ENCODE data around the gene RMDN3.

The RMDN3 gene

DNA sequence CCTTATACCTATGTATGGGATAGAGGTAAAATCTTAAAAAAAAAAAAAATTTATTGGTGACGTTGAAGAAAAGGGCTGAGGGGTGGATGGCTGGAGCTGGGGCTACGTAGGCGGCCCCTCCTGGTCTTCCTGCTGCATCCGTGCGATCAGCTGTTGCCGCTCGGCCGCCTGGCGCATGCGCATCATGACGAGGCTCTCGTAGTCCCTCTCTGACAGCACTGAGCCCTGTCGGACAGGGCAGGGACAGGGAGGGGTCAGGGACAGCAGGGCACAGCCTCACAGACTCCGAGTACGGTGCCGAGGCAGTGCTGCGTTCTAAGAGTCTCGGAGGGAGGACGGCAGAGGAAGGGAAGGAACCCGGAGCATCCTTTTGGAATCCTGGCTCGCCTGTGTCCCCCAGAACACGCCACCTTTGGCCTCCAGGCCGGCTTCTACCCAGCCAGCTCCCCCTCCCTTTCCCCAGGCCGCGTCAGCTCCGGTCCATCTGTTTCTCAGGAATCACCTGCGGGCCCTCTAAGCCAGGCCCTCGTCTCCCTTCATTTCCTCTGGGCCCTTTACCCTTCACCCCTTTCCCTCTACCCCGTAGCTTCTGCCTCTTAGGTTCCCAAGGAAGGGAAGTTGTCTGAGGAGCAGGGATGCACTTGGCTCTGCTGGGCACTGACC is 12.9 kb upstream of the RMDN3 start:
- H3K4me3 Mint-ChIP-seq: no peak overlapping the region

DNA sequence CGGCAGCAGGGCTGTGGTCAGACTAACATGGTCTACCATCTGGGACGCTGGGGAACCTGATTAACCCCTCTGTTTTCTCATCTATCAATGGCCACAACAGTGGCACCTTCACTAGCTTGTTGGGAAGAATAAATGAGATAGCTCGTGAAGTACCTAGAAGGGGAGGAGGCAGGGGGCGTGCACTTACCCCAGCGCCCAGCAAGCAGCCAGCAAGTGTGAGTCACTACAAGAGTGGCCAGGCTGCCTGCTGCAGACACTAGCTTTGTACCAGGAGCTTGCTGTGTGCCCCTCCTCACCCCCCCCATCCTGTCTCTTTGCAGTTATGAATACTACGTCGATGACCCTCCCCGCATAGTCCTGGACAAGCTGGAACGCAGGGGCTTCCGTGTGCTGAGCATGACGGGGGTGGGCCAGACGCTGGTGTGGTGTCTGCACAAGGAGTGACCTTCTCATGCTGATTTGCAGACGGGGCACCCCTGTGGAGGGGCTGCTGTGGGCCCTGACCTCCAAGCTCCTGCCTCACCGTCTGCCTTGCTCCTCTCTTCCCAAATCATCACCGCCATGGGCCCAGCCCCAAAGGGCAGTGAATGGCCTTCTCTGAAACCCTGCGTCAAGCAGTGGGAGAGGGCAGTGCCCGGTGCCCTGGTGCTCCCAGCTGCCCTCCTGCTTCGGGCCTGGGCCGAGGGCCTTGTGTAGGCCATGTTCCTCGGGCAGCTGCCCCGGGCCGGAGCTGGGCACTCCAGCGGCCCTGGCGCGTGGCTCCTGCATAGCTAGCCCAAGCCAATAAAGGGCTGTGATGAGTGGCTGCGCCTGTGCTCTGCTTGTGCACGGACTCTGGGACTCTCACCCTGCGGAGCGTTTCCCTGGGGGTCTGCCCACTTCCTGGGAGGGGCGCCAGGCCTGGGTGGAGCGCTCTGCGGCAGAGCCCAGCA is 12.1 kb upstream of the RMDN3 start:
- H3K9me3 Mint-ChIP-seq: no peaks in the 10 kb centered on the region
- intact Hi-C loops (cut with micrococcal nuclease): loop anchor here (5.0 to 10.0 kb wide), 2 partner anchors 40 to 202 kb away; partner anchors contain the start of genes CCDC32, DNAJC17, RPUSD2 and ZFYVE19
- peaks cover 56% of the 10 kb centered on the region for H3K36me3 Mint-ChIP-seq (ENCODE audit: low read depth)
- H3K4me1 Mint-ChIP-seq (ENCODE audit: low read depth): peaks cover 63% of the 10 kb centered on the region
- H3K27ac Mint-ChIP-seq: no peak overlapping the region
- H3K27me3 Mint-ChIP-seq: peaks cover 3% of the 10 kb centered on the region
- no peak overlapping the region for H3K4me3 Mint-ChIP-seq

More for the DNA sequence above, 12.9 kb upstream of the RMDN3 start:
- H3K36me3 Mint-ChIP-seq (ENCODE audit: low read depth): peaks cover 64% of the 10 kb centered on the region
- H3K4me1 Mint-ChIP-seq (ENCODE audit: low read depth): peaks cover 62% of the 10 kb centered on the region
- H3K9me3 Mint-ChIP-seq: no peaks in the 10 kb centered on the region
- no peak overlapping the region for H3K27ac Mint-ChIP-seq
- intact Hi-C loops (cut with micrococcal nuclease): loop anchor here (5.0 to 10.0 kb wide), 2 partner anchors 39 to 203 kb away; partner anchors contain the start of genes CCDC32, DNAJC17, RPUSD2 and ZFYVE19
- peaks cover 3% of the 10 kb centered on the region for H3K27me3 Mint-ChIP-seq

DNA sequence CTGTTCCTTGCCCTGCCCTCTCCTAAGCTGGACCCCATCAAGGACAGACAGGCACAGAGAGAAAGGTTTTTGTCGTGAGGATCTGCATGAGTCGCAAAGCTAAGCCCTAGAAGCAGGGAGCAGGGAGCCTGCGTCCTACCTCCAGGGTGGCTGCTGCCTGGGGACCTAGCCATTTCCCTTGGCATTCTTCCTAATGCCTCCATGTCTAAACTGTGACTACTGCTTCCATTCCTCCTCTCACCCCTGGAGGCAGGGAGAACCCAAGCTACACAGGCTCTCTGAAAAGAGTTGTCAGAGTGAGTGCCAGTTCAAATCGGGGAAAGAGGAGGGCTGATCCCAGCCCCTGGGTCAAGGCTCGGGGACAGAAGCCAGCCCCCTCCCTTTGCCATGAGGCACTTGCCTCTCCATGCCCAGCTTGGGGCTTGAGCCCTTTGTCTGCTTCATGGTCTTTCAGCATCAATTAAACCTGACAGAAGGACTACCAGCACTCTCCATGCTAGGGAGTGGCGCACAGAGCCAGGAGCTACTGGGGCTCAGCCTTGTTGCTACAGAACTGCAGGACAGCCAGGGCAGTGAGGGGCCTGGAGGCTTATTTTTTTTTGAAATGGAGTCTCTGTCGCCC is 11.3 kb upstream of the RMDN3 start:
- no peak overlapping the region for H3K27ac Mint-ChIP-seq
- H3K36me3 Mint-ChIP-seq (ENCODE audit: low read depth): peaks cover 48% of the 10 kb centered on the region
- no peaks in the 10 kb centered on the region for H3K9me3 Mint-ChIP-seq
- peaks cover 3% of the 10 kb centered on the region for H3K27me3 Mint-ChIP-seq
- no peak overlapping the region for H3K4me3 Mint-ChIP-seq
- H3K4me1 Mint-ChIP-seq (ENCODE audit: low read depth): peaks cover 63% of the 10 kb centered on the region
- intact Hi-C loops (cut with micrococcal nuclease): loop anchor here (5.0 to 10.0 kb wide), 2 partner anchors 41 to 202 kb away; partner anchors contain the start of genes CCDC32, DNAJC17, RPUSD2 and ZFYVE19

DNA sequence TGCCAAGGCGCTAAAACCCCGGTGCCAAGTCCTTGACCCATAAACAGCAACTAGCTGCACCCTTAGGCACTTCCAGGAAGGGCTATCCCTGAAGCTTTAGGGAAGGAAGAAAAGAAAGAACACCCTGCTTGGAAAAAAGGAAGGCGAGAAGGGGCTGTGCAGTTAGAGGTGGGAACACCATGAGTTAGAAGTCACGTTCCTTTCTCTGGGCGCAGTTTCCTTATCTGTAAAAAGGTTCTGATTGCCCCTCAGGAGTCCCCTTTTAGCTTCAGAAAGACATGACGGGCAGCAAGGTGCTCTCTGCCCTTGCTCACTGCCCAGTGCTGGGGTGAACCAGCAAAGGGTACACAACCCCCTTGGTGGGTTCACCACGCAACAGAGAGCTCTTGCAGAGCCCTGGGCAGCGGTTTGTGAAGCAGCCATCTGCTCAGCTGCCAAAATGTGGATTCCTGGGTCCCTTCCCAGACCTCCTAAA is 9.6 kb upstream of the RMDN3 start:
- Mint-ChIP-seq H3K27me3 (peaks cover 2% of the 10 kb centered on the region), H3K4me3 (peak overlapping the region; percentile 77), H3K27ac (peak overlapping the region; percentile 80), H3K36me3 (ENCODE audit: low read depth) (peaks cover 31% of the 10 kb centered on the region), H3K4me1 (ENCODE audit: low read depth) (peaks cover 48% of the 10 kb centered on the region), H3K9me3 (no peaks in the 10 kb centered on the region)
- intact Hi-C loops (cut with micrococcal nuclease): loop anchor here (5.0 to 10.0 kb wide), 2 partner anchors 43 to 200 kb away; partner anchors contain the start of genes CCDC32, DNAJC17, RPUSD2 and ZFYVE19

DNA sequence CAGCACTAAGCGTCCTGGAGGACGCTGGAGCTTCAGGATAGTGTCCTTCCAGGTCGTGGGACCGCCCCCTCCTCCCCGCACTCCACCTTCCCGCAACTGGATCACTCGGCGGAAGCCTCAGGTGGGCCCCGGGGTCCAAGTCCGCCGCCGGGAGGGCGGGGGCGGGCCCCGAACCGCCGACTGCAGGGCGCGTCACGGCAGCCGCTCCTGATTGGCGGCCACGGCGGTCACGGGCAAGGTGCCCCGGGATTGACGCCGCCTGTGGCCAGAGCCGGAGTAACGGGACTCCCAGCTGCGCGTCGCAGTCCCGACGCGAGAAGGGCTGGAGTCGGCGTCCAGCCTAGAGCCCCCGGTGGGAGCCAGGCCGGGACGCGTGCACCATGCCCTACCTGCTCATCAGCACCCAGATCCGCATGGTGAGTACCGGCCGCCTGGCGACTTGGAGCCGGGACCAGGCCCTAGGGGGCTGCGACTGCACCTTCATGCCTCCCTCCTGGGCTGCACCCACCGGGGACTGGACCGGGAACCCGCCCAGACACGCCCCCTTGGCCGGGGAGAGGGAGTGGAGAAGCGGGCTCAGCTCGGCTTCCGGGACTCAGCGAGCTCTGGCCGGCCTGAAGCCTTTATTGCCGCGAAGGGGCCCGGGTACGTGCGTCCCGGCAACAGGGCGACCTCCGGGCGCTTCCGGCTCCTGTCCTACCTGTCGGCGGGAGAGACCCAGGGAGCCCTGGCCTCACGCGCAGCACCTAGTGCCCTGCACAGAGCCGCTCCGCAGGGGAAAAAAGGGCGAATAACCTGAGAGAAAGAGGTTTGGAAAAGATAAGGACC is 9.0 kb upstream of the RMDN3 start, which contains the start of gene GCHFR:
GCHFR (plus strand) TSS at position 268 of the 828 bp plus-strand sequence; CDS start at position 381, 113 bp downstream.
- peak within 1 kb of the TSS; percentile 80 for H3K27ac Mint-ChIP-seq
- H3K36me3 Mint-ChIP-seq (ENCODE audit: low read depth): peaks cover 28% of the 10 kb centered on the region
- H3K9me3 Mint-ChIP-seq: no peaks in the 10 kb centered on the region
- intact Hi-C loops (cut with micrococcal nuclease): loop anchor here (1.0 to 10.0 kb wide), 2 partner anchors 9 to 199 kb away; partner anchors contain the start of genes CCDC32, RMDN3 and RPUSD2
- peaks cover 41% of the 10 kb centered on the region for H3K4me1 Mint-ChIP-seq (ENCODE audit: low read depth)
- H3K27me3 Mint-ChIP-seq: peaks cover 2% of the 10 kb centered on the region
- H3K4me3 Mint-ChIP-seq: peak within 1 kb of the TSS; percentile 77

DNA sequence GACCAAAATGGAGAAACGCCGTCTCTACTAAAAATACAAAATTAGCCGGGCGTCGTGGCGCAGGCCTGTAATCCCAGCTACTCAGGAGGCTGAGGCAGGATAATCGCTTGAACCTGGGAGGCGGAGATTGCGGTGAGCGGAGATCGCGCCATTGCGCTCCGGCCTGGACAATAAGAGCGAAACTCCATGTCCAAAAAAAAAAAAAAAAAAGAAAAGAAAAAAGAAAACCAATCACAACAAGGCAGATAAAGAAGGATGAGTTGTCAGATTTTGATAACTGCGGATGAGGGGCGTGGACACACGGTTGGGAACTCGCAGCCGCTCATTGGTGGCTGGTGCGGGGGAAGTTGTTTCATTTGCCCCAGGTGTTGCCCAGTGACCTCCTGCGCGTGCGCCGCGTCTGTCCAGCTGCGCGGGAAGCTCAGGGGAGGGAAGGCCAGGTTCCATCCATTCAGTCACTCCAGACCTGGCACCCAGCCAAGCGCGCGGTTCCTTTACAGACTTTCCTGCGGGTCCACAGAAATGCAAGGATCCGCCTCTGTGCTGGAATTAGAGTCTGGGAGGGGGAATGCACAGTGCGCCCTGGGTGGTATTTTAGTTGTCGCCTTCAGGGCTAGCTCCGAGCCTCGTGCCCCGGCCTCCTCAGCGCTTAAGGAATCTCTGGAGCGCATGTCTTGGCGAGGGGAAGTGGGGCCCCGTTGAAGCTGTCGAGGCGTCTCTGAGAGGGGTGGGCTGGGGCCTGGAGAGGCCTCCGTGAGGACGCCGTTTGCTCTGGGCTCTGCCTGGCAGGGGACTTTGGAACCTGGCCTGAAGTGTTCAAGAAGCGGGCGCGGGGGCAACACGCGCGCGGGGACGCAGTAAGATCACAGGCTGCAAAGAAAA is 8.1 kb upstream of the RMDN3 start:
- peaks cover 20% of the 10 kb centered on the region for H3K36me3 Mint-ChIP-seq (ENCODE audit: low read depth)
- H3K9me3 Mint-ChIP-seq: no peaks in the 10 kb centered on the region
- intact Hi-C loops (cut with micrococcal nuclease): loop anchor here (1.0 to 10.0 kb wide), 2 partner anchors 8 to 198 kb away; partner anchors contain the start of genes CCDC32, RMDN3 and RPUSD2
- H3K4me1 Mint-ChIP-seq (ENCODE audit: low read depth): peaks cover 33% of the 10 kb centered on the region
- peaks cover 2% of the 10 kb centered on the region for H3K27me3 Mint-ChIP-seq
- peak overlapping the region; percentile 77 for H3K4me3 Mint-ChIP-seq
- H3K27ac Mint-ChIP-seq: peak overlapping the region; percentile 80

DNA sequence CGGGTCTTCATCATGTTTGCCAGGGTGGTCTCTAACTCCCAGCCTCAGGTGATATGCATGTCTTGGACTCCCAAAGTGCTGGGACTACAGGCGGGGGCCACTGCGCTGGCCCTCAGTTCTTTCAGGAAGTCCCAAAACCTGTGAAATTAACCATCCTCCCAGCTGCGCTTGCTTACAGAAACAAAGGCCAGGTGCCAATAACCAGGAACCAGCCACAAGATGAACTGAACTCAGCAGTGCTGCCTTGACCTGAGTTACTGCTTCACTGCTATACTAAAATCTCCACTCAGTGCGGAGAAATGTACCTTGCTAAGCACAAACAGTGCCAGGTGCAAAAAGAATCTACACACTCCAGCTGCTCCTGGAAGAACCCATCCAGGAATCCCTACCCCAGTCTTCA is 4.9 kb upstream of the RMDN3 start:
- no peaks in the 10 kb centered on the region for H3K9me3 Mint-ChIP-seq
- intact Hi-C loops (cut with micrococcal nuclease): loop anchor here (10.0 kb wide), 1 partner anchor 195 kb away; the partner anchor contains the start of genes CCDC32 and RPUSD2
- peaks cover 4% of the 10 kb centered on the region for H3K27me3 Mint-ChIP-seq
- no peak overlapping the region for H3K4me3 Mint-ChIP-seq
- peaks cover 21% of the 10 kb centered on the region for H3K4me1 Mint-ChIP-seq (ENCODE audit: low read depth)
- H3K27ac Mint-ChIP-seq: no peak overlapping the region
- peaks cover 6% of the 10 kb centered on the region for H3K36me3 Mint-ChIP-seq (ENCODE audit: low read depth)

DNA sequence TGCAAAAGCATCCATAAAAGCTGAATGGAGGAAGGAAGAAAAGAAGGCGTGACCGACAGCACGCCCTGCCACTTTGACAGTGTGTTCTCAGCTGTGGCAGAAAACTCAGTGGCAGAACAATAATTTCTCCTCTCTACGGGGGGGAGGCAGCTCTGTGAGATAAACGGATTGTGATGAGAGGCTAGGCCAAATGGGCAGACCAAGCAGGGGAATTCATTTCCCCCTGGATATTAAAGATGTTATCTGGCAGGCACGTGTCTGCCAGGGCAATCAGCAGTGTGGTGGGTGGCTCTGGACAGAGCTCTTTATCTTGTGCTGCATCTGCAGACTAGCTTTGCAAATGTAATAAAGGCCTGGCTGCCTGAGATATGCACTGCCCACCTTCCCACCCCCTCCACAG is 1.9 kb upstream of the RMDN3 start:
- Mint-ChIP-seq H3K4me3 (no peak overlapping the region), H3K4me1 (ENCODE audit: low read depth) (peaks cover 17% of the 10 kb centered on the region), H3K27ac (no peak overlapping the region), H3K27me3 (peaks cover 4% of the 10 kb centered on the region), H3K36me3 (ENCODE audit: low read depth) (peaks cover 25% of the 10 kb centered on the region), H3K9me3 (no peaks in the 10 kb centered on the region)
- intact Hi-C loops (cut with micrococcal nuclease): no loop called here

DNA sequence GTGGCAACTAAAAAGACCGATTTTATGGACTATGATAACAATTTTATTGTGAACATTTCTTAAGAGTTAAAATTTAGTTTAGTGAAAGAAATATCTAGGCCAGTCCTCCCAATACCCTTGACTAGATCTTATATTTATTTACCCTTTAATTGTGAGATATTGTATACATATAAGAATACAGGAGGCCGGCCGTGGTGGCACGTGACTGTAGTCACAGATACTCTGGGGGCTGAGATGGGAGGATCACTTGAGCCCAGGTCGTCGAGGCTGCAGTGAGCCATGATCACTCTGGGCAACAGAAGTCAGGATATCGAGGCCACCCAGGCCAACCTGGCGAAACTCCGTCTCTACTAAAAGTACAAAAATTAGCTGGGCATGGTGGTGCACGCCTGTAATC is 756 bp upstream of the RMDN3 start:
- Mint-ChIP-seq H3K4me3 (peak overlapping the region; percentile 98), H3K9me3 (no peaks in the 10 kb centered on the region), H3K27me3 (peaks cover 4% of the 10 kb centered on the region), H3K36me3 (ENCODE audit: low read depth) (peaks cover 36% of the 10 kb centered on the region), H3K4me1 (ENCODE audit: low read depth) (peaks cover 17% of the 10 kb centered on the region), H3K27ac (peak overlapping the region; percentile 96)
- intact Hi-C loops (cut with micrococcal nuclease): loop anchor here (1.0 kb wide), 2 partner anchors 7 to 51 kb away; partner anchors contain the start of genes DNAJC17 and ZFYVE19

DNA sequence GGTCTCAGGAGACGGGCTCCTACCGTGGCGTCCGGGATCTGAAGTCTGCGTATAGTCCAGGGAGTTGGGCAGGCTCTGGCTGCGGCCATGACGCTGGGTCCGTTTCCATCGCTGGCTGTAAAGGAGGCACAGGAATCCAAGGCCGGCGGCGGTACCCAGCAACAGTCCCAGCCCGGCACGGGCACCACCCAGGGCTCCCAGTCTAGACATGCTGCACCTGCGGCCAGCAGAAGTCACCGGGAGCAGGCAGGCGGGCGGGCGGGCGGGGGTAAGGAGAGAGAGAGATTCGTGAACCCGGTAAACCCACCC is 526 bp downstream of the RMDN3 start:
- H3K27me3 Mint-ChIP-seq: peaks cover 2% of the 10 kb centered on the region
- peaks cover 49% of the 10 kb centered on the region for H3K36me3 Mint-ChIP-seq (ENCODE audit: low read depth)
- no peaks in the 10 kb centered on the region for H3K9me3 Mint-ChIP-seq
- peaks cover 17% of the 10 kb centered on the region for H3K4me1 Mint-ChIP-seq (ENCODE audit: low read depth)
- peak overlapping the region; percentile 98 for H3K4me3 Mint-ChIP-seq
- intact Hi-C loops (cut with micrococcal nuclease): no loop called here
- H3K27ac Mint-ChIP-seq: peak overlapping the region; percentile 96

DNA sequence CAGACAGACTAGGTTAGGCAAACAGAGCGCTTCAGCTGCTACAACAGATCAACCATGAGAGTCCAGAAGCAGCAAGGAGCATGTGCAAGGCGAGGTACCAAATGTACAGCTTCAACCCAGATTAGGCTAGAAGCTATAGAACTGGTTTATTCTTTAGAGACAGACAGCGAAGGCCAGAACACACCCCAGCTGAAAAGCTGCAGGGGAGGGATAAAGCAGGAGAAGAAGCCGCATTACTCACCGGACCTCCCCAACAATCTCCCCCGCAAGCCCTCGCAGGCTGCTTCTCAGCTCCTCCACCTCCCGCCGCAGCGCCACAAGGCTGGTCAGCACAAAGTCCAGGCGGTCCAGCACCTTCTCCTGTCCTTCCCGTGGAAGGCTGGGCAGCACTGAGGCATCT is 3.3 kb downstream of the RMDN3 start:
- intact Hi-C loops (cut with micrococcal nuclease): no loop called here
- Mint-ChIP-seq H3K4me3 (no peak overlapping the region), H3K4me1 (ENCODE audit: low read depth) (peaks cover 26% of the 10 kb centered on the region), H3K36me3 (ENCODE audit: low read depth) (peaks cover 69% of the 10 kb centered on the region), H3K27me3 (peaks cover under 1% of the 10 kb centered on the region), H3K27ac (no peak overlapping the region), H3K9me3 (no peaks in the 10 kb centered on the region)

DNA sequence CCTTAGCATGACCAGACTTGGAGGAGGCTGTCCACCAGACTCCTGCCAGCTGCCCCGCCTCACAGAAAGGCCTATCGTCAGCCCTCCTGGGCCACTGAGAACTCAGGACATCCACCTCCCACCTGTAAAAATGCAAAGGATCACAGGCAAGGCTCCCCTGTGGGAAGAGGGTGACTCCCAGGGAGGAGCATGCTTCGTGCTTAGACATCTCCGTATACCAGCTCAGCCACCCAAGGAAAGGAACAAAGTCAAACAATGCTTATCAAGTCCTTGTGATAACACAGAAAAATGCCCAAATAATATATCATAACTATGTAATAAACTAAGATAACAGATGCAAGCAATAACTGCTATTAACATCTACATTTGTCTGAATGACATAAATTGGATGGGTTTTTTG is 4.2 kb downstream of the RMDN3 start:
- Mint-ChIP-seq H3K27me3 (no peaks in the 10 kb centered on the region), H3K36me3 (ENCODE audit: low read depth) (peaks cover 71% of the 10 kb centered on the region), H3K9me3 (no peaks in the 10 kb centered on the region), H3K27ac (no peak overlapping the region), H3K4me1 (ENCODE audit: low read depth) (peaks cover 30% of the 10 kb centered on the region), H3K4me3 (no peak overlapping the region)
- intact Hi-C loops (cut with micrococcal nuclease): no loop called here

All from dendritic cell treated with granulocyte-macrophage colony-stimulating factor and Interleukin-4, amounts not matched to agents 40 ng/mL and 50 ng/mL, for 4 days (primary cell).